HG03457 (cell line): Measurements from ENCODE around the gene GALC.

Experiments used
- ATAC-seq: cut with Tn5 transposase; IDR thresholded peaks from one replicate; pipeline ENCODE4 v1.9.1; 2021; ENCODE audit warnings: moderate number of reproducible peaks; ENCODE audit not compliant: unreplicated experiment

The GALC gene

GRCh38 chr14:87894920-87895319 is 98.1 kb downstream of the GALC start:
- no peak for ATAC-seq

GRCh38 chr14:87892763-87893162 is 100.2 kb downstream of the GALC start:
- ATAC-seq: no peak

- ATAC-seq: no peak
Observed at GRCh38 chr14:87888136-87888999, 104.6 kb downstream of the GALC start.

- ATAC-seq: no peak
Observed at GRCh38 chr14:87883750-87884149, 109.2 kb downstream of the GALC start.
